Measurements from ENCODE around the gene KHDC3L.

The KHDC3L gene

DNA sequence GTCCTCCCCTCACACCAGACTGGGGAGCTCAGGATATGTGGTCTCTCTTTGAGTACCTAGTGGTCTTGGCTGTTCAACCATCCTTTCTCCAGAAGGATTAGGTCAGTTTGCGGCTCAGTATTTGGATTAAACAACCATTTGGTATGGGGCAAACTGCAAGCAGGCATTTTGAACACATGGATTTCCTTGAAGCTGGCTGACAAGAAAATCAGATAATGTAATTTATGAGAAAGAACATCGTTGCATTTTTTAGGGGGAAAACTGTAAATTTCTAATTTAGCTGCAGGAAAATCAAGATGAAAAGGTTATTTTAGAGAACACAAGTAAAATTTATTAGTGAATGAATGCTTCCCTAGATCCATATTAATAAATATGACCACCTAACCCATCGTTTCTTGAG, 33.7 kb upstream of the KHDC3L start:
- Histone ChIP-seq H3K4me1 (ENCODE audit: control insufficient read depth, insufficient read depth, low read depth, low read length) (peaks cover 2% of the 10 kb centered on the region), H2BK120ac (ENCODE audit: low read depth, low read length) (no peak overlapping the region), H2AK5ac (ENCODE audit: low read length, severe bottlenecking) (no peak overlapping the region), H3K14ac (ENCODE audit: low read length in 2 of 2) (no peak overlapping the region), H3K23ac (ENCODE audit: low read length in 2 of 2) (no peak overlapping the region), H3K18ac (ENCODE audit: low read depth in 1 of 2, low read length in 2 of 2) (no peak overlapping the region), H3K4ac (ENCODE audit: low read depth in 1 of 2, low read length in 2 of 2) (no peak overlapping the region), H3K9me3 (ENCODE audit: control insufficient read depth, low read length) (no peaks in the 10 kb centered on the region), H2BK5ac (ENCODE audit: low read depth, low read length, poor library complexity, severe bottlenecking) (no peak overlapping the region), H3K27ac (ENCODE audit: low read length, poor library complexity, severe bottlenecking) (no peak overlapping the region), H3K4me3 (ENCODE audit: insufficient read depth in 1 of 2, low read depth in 1 of 2, low read length in 2 of 2) (no peak overlapping the region), H3K27me3 (ENCODE audit: control insufficient read depth in 1 of 2, insufficient read depth in 1 of 2, low read length in 2 of 2) (peaks cover 10 to 32% of the 10 kb centered on the region in 2 experiments), H3K79me1 (replicated peaks; ENCODE audit: low read length, poor library complexity, severe bottlenecking) (no peaks in the 10 kb centered on the region), H4K91ac (ENCODE audit: low read length) (no peak overlapping the region), H2BK15ac (ENCODE audit: low read depth, poor library complexity, severe bottlenecking) (no peak overlapping the region), H2AFZ (ENCODE audit: low read depth, low read length) (no peak overlapping the region), H2BK12ac (ENCODE audit: low read length in 2 of 2) (no peak overlapping the region), H3K4me2 (ENCODE audit: low read length, poor library complexity, severe bottlenecking) (no peak overlapping the region), H4K8ac (ENCODE audit: low read length) (no peak overlapping the region), H3K36me3 (ENCODE audit: control insufficient read depth in 1 of 2, insufficient read depth in 2 of 2, low read depth in 1 of 2, low read length in 2 of 2) (no peaks in the 10 kb centered on the region), H3K9ac (ENCODE audit: low read length) (peak overlapping the region; percentile 8)
- DNase-seq = no peak
- 89% methylated on average over 2 of the region's 3 CpGs for WGBS

DNA sequence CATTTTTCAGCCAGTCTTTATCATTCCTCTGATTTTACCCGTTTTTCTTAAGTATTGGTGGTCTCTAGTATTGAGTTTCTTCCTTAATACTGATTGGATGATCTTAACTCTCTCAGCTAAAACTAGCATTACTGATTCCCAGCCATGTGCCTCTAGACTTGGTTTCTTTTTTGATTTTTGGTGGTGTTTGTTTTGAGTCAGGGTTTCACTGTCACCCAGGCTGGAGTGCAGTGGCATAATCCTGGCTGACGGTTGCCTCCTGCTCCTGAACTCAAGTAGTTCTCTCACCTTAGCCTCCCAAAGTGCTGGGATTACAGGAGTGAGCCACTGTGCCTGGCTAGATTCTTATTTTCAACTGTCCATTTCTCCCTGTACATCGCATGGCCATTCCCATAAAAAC, 33.3 kb upstream of the KHDC3L start:
- Histone ChIP-seq H2BK12ac (ENCODE audit: low read length in 2 of 2) (no peak overlapping the region), H4K8ac (ENCODE audit: low read length) (no peak overlapping the region), H3K4me2 (ENCODE audit: low read length, poor library complexity, severe bottlenecking) (no peak overlapping the region), H3K9ac (ENCODE audit: low read length) (peak overlapping the region; percentile 8), H3K27me3 (ENCODE audit: control insufficient read depth in 1 of 2, insufficient read depth in 1 of 2, low read length in 2 of 2) (peaks cover 10 to 32% of the 10 kb centered on the region in 2 experiments), H3K36me3 (ENCODE audit: control insufficient read depth in 1 of 2, insufficient read depth in 2 of 2, low read depth in 1 of 2, low read length in 2 of 2) (no peaks in the 10 kb centered on the region), H3K4me3 (ENCODE audit: insufficient read depth in 1 of 2, low read depth in 1 of 2, low read length in 2 of 2) (no peak overlapping the region), H2BK120ac (ENCODE audit: low read depth, low read length) (no peak overlapping the region), H2AFZ (ENCODE audit: low read depth, low read length) (no peak overlapping the region), H3K23ac (ENCODE audit: low read length in 2 of 2) (no peak overlapping the region), H3K14ac (ENCODE audit: low read length in 2 of 2) (no peak overlapping the region), H3K4ac (ENCODE audit: low read depth in 1 of 2, low read length in 2 of 2) (no peak overlapping the region), H3K79me1 (replicated peaks; ENCODE audit: low read length, poor library complexity, severe bottlenecking) (no peaks in the 10 kb centered on the region), H2AK5ac (ENCODE audit: low read length, severe bottlenecking) (no peak overlapping the region), H2BK5ac (ENCODE audit: low read depth, low read length, poor library complexity, severe bottlenecking) (no peak overlapping the region), H3K27ac (ENCODE audit: low read length, poor library complexity, severe bottlenecking) (no peak overlapping the region), H3K9me3 (ENCODE audit: control insufficient read depth, low read length) (no peaks in the 10 kb centered on the region), H2BK15ac (ENCODE audit: low read depth, poor library complexity, severe bottlenecking) (no peak overlapping the region), H3K4me1 (ENCODE audit: control insufficient read depth, insufficient read depth, low read depth, low read length) (peaks cover 2% of the 10 kb centered on the region), H4K91ac (ENCODE audit: low read length) (no peak overlapping the region), H3K18ac (ENCODE audit: low read depth in 1 of 2, low read length in 2 of 2) (no peak overlapping the region)
- 75% methylated on average over 2 of the region's 3 CpGs for WGBS
- no peak for DNase-seq

DNA sequence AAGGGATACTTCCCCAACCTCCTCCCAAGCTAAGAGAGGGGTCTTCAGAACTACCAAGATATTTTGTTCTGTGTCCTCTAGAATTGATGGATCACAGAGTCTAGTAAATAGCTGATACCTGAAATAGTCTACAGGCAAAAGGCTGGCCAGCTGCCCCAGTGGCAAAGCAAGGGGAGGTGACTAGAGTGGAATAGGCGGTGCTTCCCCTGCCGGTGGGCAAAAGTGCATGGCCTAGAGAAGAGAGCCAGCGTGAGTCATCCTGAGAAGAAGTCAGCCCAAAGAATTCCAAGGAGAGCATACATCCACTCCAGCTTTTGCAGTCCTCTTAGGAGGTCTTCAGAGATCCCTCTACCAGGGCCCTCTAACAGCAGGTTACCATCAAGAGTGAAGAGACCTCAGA, 23.1 kb upstream of the KHDC3L start:
- Histone ChIP-seq H3K4me1 (ENCODE audit: control insufficient read depth, insufficient read depth, low read depth, low read length) (no peaks in the 10 kb centered on the region), H2BK120ac (ENCODE audit: low read depth, low read length) (no peak overlapping the region), H3K18ac (ENCODE audit: low read depth in 1 of 2, low read length in 2 of 2) (no peak overlapping the region), H3K4me2 (ENCODE audit: low read length, poor library complexity, severe bottlenecking) (no peak overlapping the region), H3K4ac (ENCODE audit: low read depth in 1 of 2, low read length in 2 of 2) (no peak overlapping the region), H3K36me3 (ENCODE audit: control insufficient read depth in 1 of 2, insufficient read depth in 2 of 2, low read depth in 1 of 2, low read length in 2 of 2) (no peaks in the 10 kb centered on the region), H4K8ac (ENCODE audit: low read length) (no peak overlapping the region), H3K27me3 (ENCODE audit: control insufficient read depth in 1 of 2, insufficient read depth in 1 of 2, low read length in 2 of 2) (peaks cover 0 to 22% of the 10 kb centered on the region in 2 experiments), H3K9ac (ENCODE audit: low read length) (no peak overlapping the region), H2BK15ac (ENCODE audit: low read depth, poor library complexity, severe bottlenecking) (no peak overlapping the region), H4K91ac (ENCODE audit: low read length) (no peak overlapping the region), H3K23ac (ENCODE audit: low read length in 2 of 2) (no peak overlapping the region), H3K9me3 (ENCODE audit: control insufficient read depth, low read length) (no peaks in the 10 kb centered on the region), H2BK5ac (ENCODE audit: low read depth, low read length, poor library complexity, severe bottlenecking) (no peak overlapping the region), H3K27ac (ENCODE audit: low read length, poor library complexity, severe bottlenecking) (no peak overlapping the region), H3K4me3 (ENCODE audit: insufficient read depth in 1 of 2, low read depth in 1 of 2, low read length in 2 of 2) (no peak overlapping the region), H2AK5ac (ENCODE audit: low read length, severe bottlenecking) (no peak overlapping the region), H3K14ac (ENCODE audit: low read length in 2 of 2) (no peak overlapping the region), H2AFZ (ENCODE audit: low read depth, low read length) (no peak overlapping the region), H2BK12ac (ENCODE audit: low read length in 2 of 2) (no peak overlapping the region), H3K79me1 (replicated peaks; ENCODE audit: low read length, poor library complexity, severe bottlenecking) (no peaks in the 10 kb centered on the region)
- 57% methylated on average over 3 of the region's 3 CpGs for WGBS
- DNase-seq = no peak

DNA sequence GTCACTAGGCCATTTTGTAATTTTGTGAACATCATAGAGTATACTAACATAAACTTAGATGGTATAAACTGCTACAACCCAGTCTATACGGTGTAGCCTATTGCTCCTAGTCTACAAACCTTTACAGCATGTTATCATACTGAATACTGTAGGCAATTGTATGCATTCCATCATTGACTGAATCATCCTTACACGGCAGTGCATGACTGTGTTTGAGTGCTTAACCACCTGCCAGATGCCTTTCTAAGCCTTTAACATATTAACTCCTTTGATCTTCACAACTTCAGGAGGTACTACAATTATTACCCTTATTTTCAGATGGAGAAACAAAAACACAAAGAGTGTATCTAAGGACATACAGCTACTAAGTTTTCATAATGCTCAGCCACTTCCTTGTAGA, 22.4 kb upstream of the KHDC3L start:
- H2BK120ac ChIP-seq (ENCODE audit: low read depth, low read length) = no peak overlapping the region
- H2AK5ac ChIP-seq (ENCODE audit: low read length, severe bottlenecking) = no peak overlapping the region
- H3K79me1 ChIP-seq (replicated peaks; ENCODE audit: low read length, poor library complexity, severe bottlenecking) = no peaks in the 10 kb centered on the region
- no peaks in the 10 kb centered on the region for H3K36me3 ChIP-seq (ENCODE audit: control insufficient read depth in 1 of 2, insufficient read depth in 2 of 2, low read depth in 1 of 2, low read length in 2 of 2)
- no peak overlapping the region for H3K14ac ChIP-seq (ENCODE audit: low read length in 2 of 2)
- no peak overlapping the region for H4K8ac ChIP-seq (ENCODE audit: low read length)
- no peak overlapping the region for H3K18ac ChIP-seq (ENCODE audit: low read depth in 1 of 2, low read length in 2 of 2)
- H3K27ac ChIP-seq (ENCODE audit: low read length, poor library complexity, severe bottlenecking) = no peak overlapping the region
- 68% methylated on average over 2 of the region's 2 CpGs for WGBS
- H3K4me2 ChIP-seq (ENCODE audit: low read length, poor library complexity, severe bottlenecking) = no peak overlapping the region
- H3K4ac ChIP-seq (ENCODE audit: low read depth in 1 of 2, low read length in 2 of 2) = no peak overlapping the region
- H3K27me3 ChIP-seq (ENCODE audit: control insufficient read depth in 1 of 2, insufficient read depth in 1 of 2, low read length in 2 of 2) = peaks cover 0 to 22% of the 10 kb centered on the region in 2 experiments
- H2BK12ac ChIP-seq (ENCODE audit: low read length in 2 of 2) = no peak overlapping the region
- H2AFZ ChIP-seq (ENCODE audit: low read depth, low read length) = no peak overlapping the region
- H3K23ac ChIP-seq (ENCODE audit: low read length in 2 of 2) = no peak overlapping the region
- H3K9me3 ChIP-seq (ENCODE audit: control insufficient read depth, low read length) = no peaks in the 10 kb centered on the region
- no peaks in the 10 kb centered on the region for H3K4me1 ChIP-seq (ENCODE audit: control insufficient read depth, insufficient read depth, low read depth, low read length)
- no peak overlapping the region for H2BK15ac ChIP-seq (ENCODE audit: low read depth, poor library complexity, severe bottlenecking)
- H2BK5ac ChIP-seq (ENCODE audit: low read depth, low read length, poor library complexity, severe bottlenecking) = no peak overlapping the region
- H3K9ac ChIP-seq (ENCODE audit: low read length) = no peak overlapping the region
- no peak overlapping the region for H4K91ac ChIP-seq (ENCODE audit: low read length)
- no peak for DNase-seq
- no peak overlapping the region for H3K4me3 ChIP-seq (ENCODE audit: insufficient read depth in 1 of 2, low read depth in 1 of 2, low read length in 2 of 2)

Measured in mesenchymal stem cell (in vitro differentiated cells and primary cell).